H1 (cell line): ENCODE results near the gene SLC1A7.

ENCODE experiments used
- CHD7 ChIP-seq: fragments of 300-600 bp; sonication (generic); IDR thresholded peaks from 2 replicates; pipeline ENCODE4 v1.7.1; 2012; ENCODE audit warnings: low read length, moderate library complexity, mild to moderate bottlenecking, inconsistent platforms; ENCODE audit not compliant: insufficient replicate concordance
- EZH2 ChIP-seq: fragments of 200-600 bp; sonication (generic); IDR thresholded peaks from 2 replicates; pipeline ENCODE4 v1.7.1; 2012; ENCODE audit warnings: low read depth, mild to moderate bottlenecking, moderate library complexity, low read length, inconsistent platforms; ENCODE audit not compliant: severe bottlenecking
- JUN ChIP-seq: IDR thresholded peaks from 2 replicates; pipeline ENCODE4 v1.6.1; 2011; ENCODE audit warnings: low read depth, mild to moderate bottlenecking, improper control_type of control experiment, low read length
- KDM5A ChIP-seq: fragments of 200-600 bp; IDR thresholded peaks from 2 replicates; pipeline ENCODE4 v1.7.1; 2012; ENCODE audit warnings: mild to moderate bottlenecking, low read length, inconsistent platforms, mixed read lengths
- POLR2A ChIP-seq, 2 experiments: IDR thresholded peaks; 1 replicate in 1 of 2; 2 replicates in 1 of 2; pipeline ENCODE4 v1.6.1; 2011; ENCODE audit warnings: low read depth in 2 of 2, low read length in 2 of 2, mild to moderate bottlenecking in 2 of 2; ENCODE audit errors: control extremely low read depth in 1 of 2
- TF ChIP-seq, protein P1 (sequence below), 3 experiments: IDR thresholded peaks; 1 replicate in 2 of 3; 2 replicates in 1 of 3; pipeline versions ENCODE4 v1.5.1 to v1.6.1; 2011; ENCODE audit warnings: low read length in 3 of 3, mild to moderate bottlenecking in 3 of 3, inconsistent platforms in 2 of 3, low read depth in 1 of 3, moderate library complexity in 1 of 3; ENCODE audit not compliant: insufficient read depth in 1 of 3; ENCODE audit errors: control extremely low read depth in 1 of 3

GRCh38 chr1:53088616-53089300 lies 53.7 kb downstream of the SLC1A7 start:
- TF ChIP-seq CHD7 (no peak), KDM5A (no peak), JUN (no peak), EZH2 (no peak), POLR2A (IDR thresholded peaks at IDR 0.05; ENCODE audit: control extremely low read depth in 1 of 2, low read depth in 2 of 2, low read length in 2 of 2) (no peak)
- TF ChIP-seq, protein P1, sequence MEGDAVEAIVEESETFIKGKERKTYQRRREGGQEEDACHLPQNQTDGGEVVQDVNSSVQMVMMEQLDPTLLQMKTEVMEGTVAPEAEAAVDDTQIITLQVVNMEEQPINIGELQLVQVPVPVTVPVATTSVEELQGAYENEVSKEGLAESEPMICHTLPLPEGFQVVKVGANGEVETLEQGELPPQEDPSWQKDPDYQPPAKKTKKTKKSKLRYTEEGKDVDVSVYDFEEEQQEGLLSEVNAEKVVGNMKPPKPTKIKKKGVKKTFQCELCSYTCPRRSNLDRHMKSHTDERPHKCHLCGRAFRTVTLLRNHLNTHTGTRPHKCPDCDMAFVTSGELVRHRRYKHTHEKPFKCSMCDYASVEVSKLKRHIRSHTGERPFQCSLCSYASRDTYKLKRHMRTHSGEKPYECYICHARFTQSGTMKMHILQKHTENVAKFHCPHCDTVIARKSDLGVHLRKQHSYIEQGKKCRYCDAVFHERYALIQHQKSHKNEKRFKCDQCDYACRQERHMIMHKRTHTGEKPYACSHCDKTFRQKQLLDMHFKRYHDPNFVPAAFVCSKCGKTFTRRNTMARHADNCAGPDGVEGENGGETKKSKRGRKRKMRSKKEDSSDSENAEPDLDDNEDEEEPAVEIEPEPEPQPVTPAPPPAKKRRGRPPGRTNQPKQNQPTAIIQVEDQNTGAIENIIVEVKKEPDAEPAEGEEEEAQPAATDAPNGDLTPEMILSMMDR (IDR thresholded peaks at IDR 0.05; ENCODE audit: control extremely low read depth in 1 of 3, insufficient read depth in 1 of 3, low read depth in 1 of 3, low read length in 3 of 3), result no peak
